Measurements from ENCODE around the gene ADAT3. TPM values are rescaled to one million over a fixed set of nuclear protein-coding genes. Genes with fewer than 3 reads are reported as not detected.

Gene ADAT3
- total and polyA plus RNA-seq, 4 donors, result 4.0 to 11.9 (median 6.8) TPM

DNA sequence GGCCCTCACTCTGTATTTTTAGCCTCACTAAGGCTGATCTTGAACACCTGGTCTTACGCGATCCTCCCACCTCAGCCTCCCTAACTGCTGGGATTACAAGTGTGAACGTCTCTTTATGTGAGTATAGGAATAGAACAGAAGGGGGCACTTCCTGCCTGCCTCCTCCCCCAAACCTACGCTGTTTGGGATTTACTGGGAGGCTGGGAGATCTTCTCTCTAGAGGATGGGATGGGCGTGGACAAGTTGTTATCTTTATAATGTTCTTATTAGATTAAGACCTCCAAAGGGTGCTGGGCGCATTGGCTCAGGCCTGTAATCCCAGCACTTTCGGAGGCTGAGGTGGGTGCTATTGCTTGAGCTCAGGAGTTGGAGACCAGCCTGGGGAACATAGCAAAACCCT lies 32.9 kb downstream of the ADAT3 start:
- WGBS, 2 donors, result 77 to 86% methylated on average over 7 of the region's 7 CpGs
- no peak overlapping the region for H3K4me3 ChIP-seq
- no peak for ATAC-seq (ENCODE audit: insufficient read depth, low FRiP score)

DNA sequence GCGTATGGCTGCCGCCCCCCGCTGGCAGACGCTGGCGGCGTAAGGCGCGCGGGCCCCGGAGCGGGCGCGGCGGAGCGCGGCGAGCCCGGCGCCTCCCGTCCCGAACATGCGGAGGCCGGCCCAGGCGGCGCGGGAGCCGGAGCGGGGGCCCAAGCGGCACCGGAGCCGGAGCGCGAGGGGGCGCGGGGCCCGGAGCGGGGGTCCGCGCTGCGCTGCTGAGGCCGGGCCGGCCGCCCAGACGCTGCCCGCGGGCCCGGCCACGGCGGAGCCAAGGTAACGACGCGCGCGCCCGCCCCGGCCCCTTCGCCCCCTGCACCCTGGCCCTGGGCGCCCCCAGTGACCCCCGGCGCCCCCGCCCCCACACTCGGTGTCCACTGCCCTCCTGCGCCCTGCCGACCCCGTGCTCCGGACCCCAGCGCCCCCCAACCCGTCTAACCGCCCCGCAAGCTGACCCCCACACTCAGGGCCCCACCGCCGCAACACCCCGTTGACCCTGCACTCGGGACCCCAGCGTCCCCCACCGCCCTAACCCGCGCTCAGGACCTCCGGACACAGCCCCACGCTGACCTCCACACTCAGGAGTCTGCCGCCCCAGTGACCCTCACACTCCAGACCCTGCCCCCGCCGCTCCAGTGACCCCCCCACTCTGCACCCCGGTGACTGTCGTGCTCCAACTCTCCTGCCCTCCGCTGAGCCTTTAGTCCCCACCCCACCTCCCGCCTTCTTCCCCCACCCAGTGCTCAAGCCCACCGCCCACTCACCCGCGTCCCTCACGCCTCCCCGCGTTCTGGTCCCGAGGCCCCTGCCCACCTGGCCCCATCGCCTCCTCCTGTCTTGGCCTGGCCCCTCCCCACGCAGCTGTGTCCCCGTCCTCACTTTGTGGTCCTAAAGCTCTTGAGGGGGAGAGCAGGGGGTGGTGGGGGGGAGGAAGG lies 36.2 kb downstream of the ADAT3 start, which contains the start of gene CSNK1G2:
Gene CSNK1G2 (plus strand): TSS at position 27 of the 932 bp plus-strand sequence. CDS start 28,601 bp downstream, outside the sequence.
- WGBS, 2 donors, result 1% methylated on average over 49 to 97 of the region's 97 CpGs
- peak; percentile 2 for ATAC-seq (ENCODE audit: insufficient read depth, low FRiP score)

More for the DNA sequence above, 32.9 kb downstream of the ADAT3 start:
- H3K27me3 ChIP-seq (ENCODE audit: control insufficient read depth in 3 of 3, insufficient read depth in 3 of 3, low read length in 2 of 3), result no peaks in the 10 kb centered on the region
- no peak for DNase-seq
- no peak overlapping the region for H3K27ac ChIP-seq (ENCODE audit: low read depth in 1 of 2, low read length in 1 of 2)
- H3K9me3 ChIP-seq (ENCODE audit: control insufficient read depth in 4 of 4, insufficient read depth in 3 of 4, low read length in 3 of 4), result peaks cover 0 to 4% (median 0%) of the 10 kb centered on the region in 4 donors
- peaks cover 0 to 20% (median 6%) of the 10 kb centered on the region in 5 donors for H3K4me1 ChIP-seq (ENCODE audit: control insufficient read depth in 5 of 5, insufficient read depth in 5 of 5, low read length in 5 of 5)
- H3K36me3 ChIP-seq (ENCODE audit: control insufficient read depth in 4 of 4, insufficient read depth in 4 of 4, low read length in 4 of 4), result no peaks in the 10 kb centered on the region
- TF ChIP-seq, protein P1, sequence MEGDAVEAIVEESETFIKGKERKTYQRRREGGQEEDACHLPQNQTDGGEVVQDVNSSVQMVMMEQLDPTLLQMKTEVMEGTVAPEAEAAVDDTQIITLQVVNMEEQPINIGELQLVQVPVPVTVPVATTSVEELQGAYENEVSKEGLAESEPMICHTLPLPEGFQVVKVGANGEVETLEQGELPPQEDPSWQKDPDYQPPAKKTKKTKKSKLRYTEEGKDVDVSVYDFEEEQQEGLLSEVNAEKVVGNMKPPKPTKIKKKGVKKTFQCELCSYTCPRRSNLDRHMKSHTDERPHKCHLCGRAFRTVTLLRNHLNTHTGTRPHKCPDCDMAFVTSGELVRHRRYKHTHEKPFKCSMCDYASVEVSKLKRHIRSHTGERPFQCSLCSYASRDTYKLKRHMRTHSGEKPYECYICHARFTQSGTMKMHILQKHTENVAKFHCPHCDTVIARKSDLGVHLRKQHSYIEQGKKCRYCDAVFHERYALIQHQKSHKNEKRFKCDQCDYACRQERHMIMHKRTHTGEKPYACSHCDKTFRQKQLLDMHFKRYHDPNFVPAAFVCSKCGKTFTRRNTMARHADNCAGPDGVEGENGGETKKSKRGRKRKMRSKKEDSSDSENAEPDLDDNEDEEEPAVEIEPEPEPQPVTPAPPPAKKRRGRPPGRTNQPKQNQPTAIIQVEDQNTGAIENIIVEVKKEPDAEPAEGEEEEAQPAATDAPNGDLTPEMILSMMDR (IDR thresholded peaks at IDR 0.05; ENCODE audit: control extremely low read depth, extremely low read depth), result no peak
- H3K9ac ChIP-seq (ENCODE audit: insufficient read depth in 1 of 2, low read length in 2 of 2), result no peak overlapping the region

DNA sequence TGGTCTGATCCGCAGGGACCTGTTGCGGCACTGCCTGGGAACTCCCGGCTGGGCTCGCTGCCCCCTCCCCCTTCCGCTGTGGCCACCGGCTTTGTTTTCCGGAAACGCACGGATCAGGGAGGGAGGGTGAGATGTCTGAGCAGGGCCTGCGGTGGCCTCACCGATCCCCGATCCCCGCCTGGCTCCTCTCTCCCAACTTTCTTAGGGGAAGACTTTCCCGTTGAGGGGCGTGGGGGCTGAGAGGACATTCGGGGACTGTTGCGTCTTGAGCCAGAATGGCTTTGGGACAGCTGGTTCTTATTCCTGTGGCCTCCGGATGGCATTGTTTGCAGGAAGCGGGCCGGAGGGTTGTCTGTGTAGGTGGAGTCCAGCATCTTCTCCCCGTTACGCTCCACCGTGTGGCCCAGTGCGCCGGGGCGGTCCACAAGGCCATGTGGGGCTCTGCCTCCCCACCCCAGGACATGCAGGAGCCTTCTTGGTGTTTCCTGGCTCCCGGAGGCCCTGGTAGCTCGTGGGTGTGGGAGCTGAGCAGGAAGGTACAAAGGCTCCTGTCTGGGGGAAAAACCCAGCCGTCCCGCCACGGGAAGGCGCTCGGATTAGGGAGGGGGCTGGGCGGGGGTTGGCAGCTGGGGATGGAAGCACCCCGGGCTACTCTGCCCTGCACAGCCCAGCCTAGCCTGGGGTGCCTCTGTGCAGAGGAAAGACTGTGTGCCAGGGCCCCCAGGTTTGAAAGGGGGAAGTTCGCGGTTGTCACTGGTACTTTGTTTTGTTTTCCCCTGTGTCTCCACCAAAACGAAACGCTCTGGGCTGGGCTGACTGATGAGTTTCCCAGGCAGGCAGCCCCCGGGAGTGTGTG lies 37.1 kb downstream of the ADAT3 start:
- Histone ChIP-seq H3K36me3 (ENCODE audit: control insufficient read depth in 4 of 4, insufficient read depth in 4 of 4, low read length in 4 of 4) (no peaks in the 10 kb centered on the region), H3K9ac (ENCODE audit: insufficient read depth in 1 of 2, low read length in 2 of 2) (peak overlapping the region in 1 of 2 donors; percentile 46), H3K4me3 (peak overlapping the region; percentile 75), H3K4me1 (ENCODE audit: control insufficient read depth in 5 of 5, insufficient read depth in 5 of 5, low read length in 5 of 5) (peaks cover 0 to 20% (median 9%) of the 10 kb centered on the region in 5 donors), H3K9me3 (ENCODE audit: control insufficient read depth in 4 of 4, insufficient read depth in 3 of 4, low read length in 3 of 4) (no peaks in the 10 kb centered on the region), H3K27ac (ENCODE audit: low read depth in 1 of 2, low read length in 1 of 2) (peak overlapping the region; percentile 71 to 96), H3K27me3 (ENCODE audit: control insufficient read depth in 3 of 3, insufficient read depth in 3 of 3, low read length in 2 of 3) (no peaks in the 10 kb centered on the region)
- 0 to 1% methylated on average over 40 of the region's 40 CpGs for WGBS, 2 donors
- ATAC-seq (ENCODE audit: insufficient read depth, low FRiP score) (no peak), DNase-seq (peak; percentile 79 to 81 (median 81))
- TF ChIP-seq, protein P1 (IDR thresholded peaks at IDR 0.05; ENCODE audit: control extremely low read depth, extremely low read depth), result no peak

More for the DNA sequence above, 36.2 kb downstream of the ADAT3 start, which contains the start of gene CSNK1G2:
- DNase-seq, result no peak
- Histone ChIP-seq H3K9me3 (ENCODE audit: control insufficient read depth in 4 of 4, insufficient read depth in 3 of 4, low read length in 3 of 4) (no peaks in the 10 kb centered on the region), H3K9ac (ENCODE audit: insufficient read depth in 1 of 2, low read length in 2 of 2) (peak within 1 kb of the TSS; percentile 89 to 93), H3K4me3 (peak within 1 kb of the TSS; percentile 75), H3K27me3 (ENCODE audit: control insufficient read depth in 3 of 3, insufficient read depth in 3 of 3, low read length in 2 of 3) (no peaks in the 10 kb centered on the region), H3K36me3 (ENCODE audit: control insufficient read depth in 4 of 4, insufficient read depth in 4 of 4, low read length in 4 of 4) (no peaks in the 10 kb centered on the region), H3K4me1 (ENCODE audit: control insufficient read depth in 5 of 5, insufficient read depth in 5 of 5, low read length in 5 of 5) (peaks cover 0 to 20% (median 9%) of the 10 kb centered on the region in 5 donors), H3K27ac (ENCODE audit: low read depth in 1 of 2, low read length in 1 of 2) (peak within 1 kb of the TSS; percentile 95 to 96)
- TF ChIP-seq, protein P1 (IDR thresholded peaks at IDR 0.05; ENCODE audit: control extremely low read depth, extremely low read depth), result no peak
